DND-41 (cell line): ENCODE data around the gene AHSG.

Source experiments
- ATAC-seq: fragments of 200-7000 bp; cut with Tn5 transposase; 3 replicates; pipeline ENCODE4 v1.9.1; 2021; ENCODE audit warnings: low read depth; ENCODE audit not compliant: insufficient read depth
- DNase-seq: peaks from one replicate; pipeline ENCODE4 v3.0.0-alpha.2; 2020
- H2AFZ ChIP-seq: 2 replicates; pipeline ENCODE4 v1.6.0; 2012; ENCODE audit warnings: low read depth, low read length
- H3K27ac ChIP-seq: 2 replicates; pipeline ENCODE4 v1.5.1; 2012; ENCODE audit warnings: low read length, inconsistent platforms
- H3K27me3 ChIP-seq: fragments of 200-600 bp; sonication (generic); 2 replicates; pipeline ENCODE4 v1.6.0; 2012; ENCODE audit warnings: low read length, mild to moderate bottlenecking, inconsistent platforms; ENCODE audit not compliant: insufficient read depth, poor library complexity
- H3K36me3 ChIP-seq: 2 replicates; pipeline ENCODE4 v1.5.1; 2012; ENCODE audit warnings: low read length, inconsistent platforms; ENCODE audit not compliant: insufficient read depth
- H3K4me1 ChIP-seq: 2 replicates; pipeline ENCODE4 v1.5.1; 2012; ENCODE audit warnings: mild to moderate bottlenecking, low read length; ENCODE audit not compliant: insufficient read depth
- H3K4me2 ChIP-seq: 2 replicates; pipeline ENCODE4 v1.6.0; 2012; ENCODE audit warnings: mild to moderate bottlenecking, moderate library complexity, low read length, inconsistent platforms; ENCODE audit not compliant: insufficient read depth
- H3K4me3 ChIP-seq, 2 experiments: fragments of 200-600 bp in 1 of 2; shearing (Covaris generic) in 1 of 2; 2 replicates each; pipeline ENCODE4 v1.5.1; 2012 to 2016; ENCODE audit warnings: inconsistent platforms in 2 of 2, low read length in 2 of 2, mild to moderate bottlenecking in 2 of 2, low read depth in 1 of 2, moderate library complexity in 1 of 2
- H3K79me2 ChIP-seq: 2 replicates; pipeline ENCODE4 v1.6.0; 2012; ENCODE audit warnings: low read length, inconsistent platforms; ENCODE audit not compliant: insufficient read depth
- H3K9ac ChIP-seq: 2 replicates; pipeline ENCODE4 v1.6.0; 2012; ENCODE audit warnings: low read depth, mild to moderate bottlenecking, inconsistent platforms, low read length, moderate library complexity
- H3K9me3 ChIP-seq: 2 replicates; pipeline ENCODE4 v1.5.1; 2012; ENCODE audit warnings: low read length, moderate library complexity, mild to moderate bottlenecking, inconsistent platforms; ENCODE audit not compliant: insufficient read depth, severe bottlenecking
- H4K20me1 ChIP-seq: 2 replicates; pipeline ENCODE4 v1.6.0; 2012; ENCODE audit warnings: low read length; ENCODE audit not compliant: insufficient read depth
- EZH2 ChIP-seq: IDR thresholded peaks from 3 replicates; pipeline ENCODE4 v1.6.1; 2012; ENCODE audit warnings: borderline replicate concordance, low read depth, mild to moderate bottlenecking, moderate library complexity, low read length, inconsistent platforms; ENCODE audit not compliant: severe bottlenecking
- TF ChIP-seq, protein P1 (sequence below): IDR thresholded peaks from 2 replicates; pipeline ENCODE4 v1.5.1; 2012; ENCODE audit warnings: borderline replicate concordance, low read length, moderate library complexity, mild to moderate bottlenecking; ENCODE audit not compliant: poor library complexity, severe bottlenecking; ENCODE audit errors: extremely low read depth

Gene AHSG

DNA sequence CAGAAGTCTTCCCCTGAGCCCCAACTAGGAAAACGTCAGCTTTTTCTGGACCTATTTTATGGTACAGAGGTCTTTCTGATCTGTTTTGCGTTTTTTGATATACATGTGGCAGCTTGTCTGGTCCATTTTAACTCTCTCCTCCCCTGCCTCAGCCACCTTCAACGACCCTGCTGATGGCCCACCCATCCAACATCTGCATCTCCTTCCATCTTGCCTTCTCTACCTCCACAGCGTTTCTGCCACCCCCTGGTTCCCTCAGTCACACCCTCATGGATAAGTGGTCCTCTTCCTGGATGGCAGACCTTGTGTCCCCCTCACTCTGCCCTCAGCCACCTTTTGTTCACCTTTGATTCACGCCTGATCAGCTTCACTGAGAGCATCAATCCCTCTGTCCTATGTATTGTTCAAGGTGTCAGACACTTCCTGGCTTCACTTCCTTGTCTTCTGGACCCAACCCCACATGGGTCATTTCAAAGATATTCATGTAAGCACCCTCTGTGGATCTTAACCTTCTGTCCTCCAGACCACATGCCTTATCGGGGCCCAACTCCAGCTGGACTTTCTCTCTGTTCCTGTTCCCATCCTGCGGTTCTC is 13.5 kb downstream of the AHSG start:
- no peaks in the 10 kb centered on the region for H4K20me1 ChIP-seq
- no peak overlapping the region for H3K27ac ChIP-seq

GRCh38 chr3:186627852-186628414 is 15.1 kb downstream of the AHSG start:
- Histone ChIP-seq H3K9me3 (no peaks in the 10 kb centered on the region), H2AFZ (no peak overlapping the region), H3K79me2 (no peaks in the 10 kb centered on the region), H3K36me3 (no peaks in the 10 kb centered on the region), H3K27me3 (peaks cover 4% of the 10 kb centered on the region), H4K20me1 (no peaks in the 10 kb centered on the region), H3K4me3 (no peak overlapping the region), H3K4me2 (no peak overlapping the region), H3K9ac (no peak overlapping the region), H3K4me1 (no peaks in the 10 kb centered on the region), H3K27ac (no peak overlapping the region)
- TF ChIP-seq EZH2 = no peak
- TF ChIP-seq, protein P1, sequence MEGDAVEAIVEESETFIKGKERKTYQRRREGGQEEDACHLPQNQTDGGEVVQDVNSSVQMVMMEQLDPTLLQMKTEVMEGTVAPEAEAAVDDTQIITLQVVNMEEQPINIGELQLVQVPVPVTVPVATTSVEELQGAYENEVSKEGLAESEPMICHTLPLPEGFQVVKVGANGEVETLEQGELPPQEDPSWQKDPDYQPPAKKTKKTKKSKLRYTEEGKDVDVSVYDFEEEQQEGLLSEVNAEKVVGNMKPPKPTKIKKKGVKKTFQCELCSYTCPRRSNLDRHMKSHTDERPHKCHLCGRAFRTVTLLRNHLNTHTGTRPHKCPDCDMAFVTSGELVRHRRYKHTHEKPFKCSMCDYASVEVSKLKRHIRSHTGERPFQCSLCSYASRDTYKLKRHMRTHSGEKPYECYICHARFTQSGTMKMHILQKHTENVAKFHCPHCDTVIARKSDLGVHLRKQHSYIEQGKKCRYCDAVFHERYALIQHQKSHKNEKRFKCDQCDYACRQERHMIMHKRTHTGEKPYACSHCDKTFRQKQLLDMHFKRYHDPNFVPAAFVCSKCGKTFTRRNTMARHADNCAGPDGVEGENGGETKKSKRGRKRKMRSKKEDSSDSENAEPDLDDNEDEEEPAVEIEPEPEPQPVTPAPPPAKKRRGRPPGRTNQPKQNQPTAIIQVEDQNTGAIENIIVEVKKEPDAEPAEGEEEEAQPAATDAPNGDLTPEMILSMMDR = no peak
- ATAC-seq (no peak), DNase-seq (no peak)

More for the DNA sequence above, 13.5 kb downstream of the AHSG start:
- Histone ChIP-seq H3K79me2 (no peaks in the 10 kb centered on the region), H3K9me3 (no peaks in the 10 kb centered on the region), H3K27me3 (peaks cover 8% of the 10 kb centered on the region), H3K4me1 (no peaks in the 10 kb centered on the region), H3K36me3 (no peaks in the 10 kb centered on the region), H3K9ac (no peak overlapping the region), H3K4me2 (no peak overlapping the region), H3K4me3 (no peak overlapping the region), H2AFZ (no peak overlapping the region)
- DNase-seq (no peak), ATAC-seq (no peak)
- TF ChIP-seq EZH2 = no peak
- TF ChIP-seq, protein P1 = no peak

GRCh38 chr3:186628756-186629155 is 15.9 kb downstream of the AHSG start:
- Histone ChIP-seq H3K27me3 (peaks cover 4% of the 10 kb centered on the region), H3K4me3 (no peak overlapping the region), H3K36me3 (no peaks in the 10 kb centered on the region), H3K9me3 (no peaks in the 10 kb centered on the region), H2AFZ (no peak overlapping the region), H3K9ac (no peak overlapping the region), H3K27ac (no peak overlapping the region), H4K20me1 (no peaks in the 10 kb centered on the region), H3K4me1 (no peaks in the 10 kb centered on the region), H3K79me2 (no peaks in the 10 kb centered on the region), H3K4me2 (no peak overlapping the region)
- TF ChIP-seq EZH2 = no peak
- TF ChIP-seq, protein P1 = no peak
- DNase-seq = no peak
- ATAC-seq = no peak
